Left hindlimb (tissue), 1 donor: Measurements from ENCODE around the gene SLC7A1.

ENCODE experiments used
- DNase-seq: peaks from one replicate; pipeline ENCODE4 v3.0.0-alpha.2; 2018

Gene SLC7A1

DNA sequence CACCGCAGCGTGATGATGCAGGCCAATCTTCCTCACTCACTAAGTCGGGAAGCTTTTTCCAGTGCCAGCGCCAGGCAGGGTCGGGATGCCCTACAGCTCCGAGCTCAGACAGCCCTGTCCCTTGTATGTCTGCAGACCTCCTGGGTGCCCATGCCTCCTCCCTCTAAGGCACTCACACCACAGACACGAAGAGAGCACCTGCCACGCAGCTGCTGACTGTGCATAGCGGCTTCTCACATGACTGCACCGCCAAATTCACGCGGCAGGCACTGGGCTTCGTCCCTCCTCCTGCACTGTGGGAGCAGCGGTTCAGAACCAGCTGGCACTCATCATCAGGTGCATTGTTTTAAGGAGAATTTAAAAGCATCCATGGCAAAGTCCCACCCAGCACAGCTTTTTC lies 88.1 kb downstream of the SLC7A1 start:
- DNase-seq = peak; percentile 68

- DNase-seq = no peak
These were observed 89.5 kb downstream of the SLC7A1 start for GRCh38 chr13:29505950-29506349.

DNA sequence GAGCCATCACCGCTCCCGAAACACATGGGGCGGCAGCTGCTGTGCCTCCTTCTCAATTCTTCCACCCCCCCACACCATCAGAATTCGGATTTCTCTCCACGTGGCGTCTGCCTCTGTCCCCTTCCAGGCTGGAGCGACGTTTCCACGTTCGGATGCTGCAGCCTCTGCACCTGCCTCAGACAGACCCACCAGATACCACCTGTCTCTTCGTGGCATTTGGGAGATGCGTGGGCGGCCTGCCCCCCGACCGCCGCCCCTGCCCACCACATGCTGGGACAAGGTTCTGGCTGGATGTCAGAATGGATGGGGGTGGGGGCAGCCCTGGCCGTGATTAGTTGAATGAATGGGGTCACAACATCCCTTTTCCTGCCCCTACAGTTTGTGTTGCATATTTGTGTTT lies 90.0 kb downstream of the SLC7A1 start:
- DNase-seq = no peak

- DNase-seq = no peak
These were observed 90.8 kb downstream of the SLC7A1 start for GRCh38 chr13:29504691-29505090.

DNA sequence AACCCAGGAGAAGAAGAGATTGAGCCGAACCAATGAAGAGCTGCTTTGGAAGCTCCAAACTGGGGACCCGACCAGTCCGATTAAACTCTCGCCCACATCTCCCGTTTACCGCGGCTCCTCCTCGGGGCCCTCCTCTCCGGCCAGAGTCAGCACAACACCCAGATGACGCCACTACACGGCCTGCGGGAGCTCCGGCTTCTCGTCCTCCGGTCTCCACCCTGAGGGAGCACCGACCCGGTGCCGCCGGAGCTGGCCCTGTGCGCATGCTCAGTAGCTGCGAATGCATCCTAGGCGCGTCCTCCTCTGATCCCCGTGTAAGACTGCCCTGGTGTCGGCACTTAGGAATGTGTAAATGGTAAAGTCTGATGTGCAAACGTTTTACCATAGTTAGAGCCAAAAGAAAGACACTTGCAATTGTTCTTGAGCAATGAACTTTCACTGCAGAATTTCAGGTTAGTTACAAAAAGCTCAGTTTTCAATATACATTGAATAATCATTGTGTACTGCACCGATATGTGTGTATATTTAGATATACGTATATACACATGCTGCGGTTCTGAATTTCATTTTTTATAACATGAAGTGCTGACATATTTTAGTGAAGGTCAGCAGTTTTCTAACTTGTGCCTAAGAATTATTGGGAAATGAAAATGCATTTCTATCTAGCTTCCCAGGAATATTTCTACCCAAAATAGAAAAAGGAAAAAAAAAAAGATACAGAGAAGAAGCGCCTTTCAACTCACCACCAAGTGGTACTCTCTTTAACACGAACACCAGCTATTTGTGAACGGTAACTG lies 92.2 kb downstream of the SLC7A1 start:
- DNase-seq = no peak

DNA sequence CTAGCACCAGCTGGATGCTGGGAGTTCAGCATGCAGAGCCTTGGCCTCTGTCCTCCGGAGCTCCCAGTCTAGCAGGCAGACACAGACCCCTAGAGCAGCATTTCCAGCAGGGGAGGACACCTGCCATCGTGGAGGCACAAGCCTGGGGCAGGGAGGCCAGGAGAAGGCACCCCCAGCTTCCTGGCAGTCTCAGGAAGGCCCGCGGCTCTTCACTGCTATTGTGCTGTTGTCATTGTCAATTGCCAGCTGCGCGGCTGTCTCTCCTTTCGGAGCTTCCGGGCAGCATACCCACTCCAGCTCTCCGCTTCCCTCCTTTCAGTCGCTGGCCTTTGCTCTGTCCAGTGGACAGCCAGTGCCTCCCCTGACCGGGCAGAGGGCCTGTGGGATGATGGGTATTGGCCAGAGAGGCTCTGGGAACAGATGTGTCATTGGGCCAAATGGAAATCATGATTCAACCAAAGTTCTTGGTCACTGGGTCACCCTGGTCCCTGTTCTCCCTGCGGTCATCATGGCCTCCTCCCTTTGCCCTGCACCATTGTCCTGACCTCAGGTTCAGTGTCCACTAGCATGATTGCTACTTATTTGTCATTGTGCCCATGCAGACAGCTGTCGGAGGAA lies 93.0 kb downstream of the SLC7A1 start:
- peak; percentile 18 for DNase-seq

- peak; percentile 10 for DNase-seq
These were observed 93.8 kb downstream of the SLC7A1 start for GRCh38 chr13:29501674-29502073.

DNA sequence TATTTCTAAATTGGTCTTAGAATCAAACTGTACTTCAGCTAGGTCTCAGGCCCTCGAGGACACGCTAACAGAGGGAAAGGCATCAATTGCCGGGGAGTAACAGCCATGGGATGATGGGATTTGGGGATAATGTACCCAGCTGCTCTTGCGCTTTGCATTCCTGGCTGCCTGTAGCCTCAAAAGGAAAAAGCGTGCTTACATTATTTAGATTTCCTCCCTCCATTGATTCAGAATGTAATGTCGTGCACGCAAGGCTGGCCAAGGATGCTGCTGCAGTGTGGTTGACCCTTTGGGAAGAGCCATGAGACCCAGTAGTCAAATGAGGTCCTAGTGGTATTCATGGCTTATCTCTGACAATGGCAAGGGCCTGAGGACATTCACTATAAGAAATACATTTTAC lies 95.1 kb downstream of the SLC7A1 start:
- peak; percentile 12 for DNase-seq

DNA sequence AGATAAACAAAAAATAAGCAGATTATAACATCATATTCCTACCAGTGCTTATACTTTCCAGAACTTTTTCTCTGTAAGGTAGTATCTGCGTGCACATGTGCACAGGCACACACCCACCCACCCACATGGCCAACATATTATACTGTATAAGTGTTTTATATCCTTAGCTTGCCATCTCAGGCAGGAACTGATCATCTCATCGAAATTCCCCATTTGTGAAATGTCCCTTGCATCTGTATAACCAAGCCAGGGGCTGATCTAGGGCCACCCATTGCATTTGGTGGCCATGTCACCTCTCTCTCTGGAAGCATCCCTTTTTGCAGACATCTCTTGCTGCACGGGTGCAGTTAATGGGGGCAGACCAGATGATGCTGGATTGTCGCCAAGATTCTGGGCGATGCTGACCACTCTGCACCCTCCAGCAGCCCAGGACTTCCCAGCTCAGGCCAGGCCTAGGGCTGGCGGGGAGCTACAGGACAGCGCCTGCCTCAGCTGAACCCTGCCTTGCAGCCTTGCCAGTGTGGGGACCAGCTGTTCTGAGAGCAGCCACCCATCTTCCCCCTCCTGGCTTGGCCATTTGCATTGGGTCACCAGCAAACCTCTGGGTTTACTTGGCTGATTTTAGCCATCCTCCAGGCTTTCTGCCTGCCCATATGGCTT lies 95.9 kb downstream of the SLC7A1 start:
- no peak for DNase-seq

DNA sequence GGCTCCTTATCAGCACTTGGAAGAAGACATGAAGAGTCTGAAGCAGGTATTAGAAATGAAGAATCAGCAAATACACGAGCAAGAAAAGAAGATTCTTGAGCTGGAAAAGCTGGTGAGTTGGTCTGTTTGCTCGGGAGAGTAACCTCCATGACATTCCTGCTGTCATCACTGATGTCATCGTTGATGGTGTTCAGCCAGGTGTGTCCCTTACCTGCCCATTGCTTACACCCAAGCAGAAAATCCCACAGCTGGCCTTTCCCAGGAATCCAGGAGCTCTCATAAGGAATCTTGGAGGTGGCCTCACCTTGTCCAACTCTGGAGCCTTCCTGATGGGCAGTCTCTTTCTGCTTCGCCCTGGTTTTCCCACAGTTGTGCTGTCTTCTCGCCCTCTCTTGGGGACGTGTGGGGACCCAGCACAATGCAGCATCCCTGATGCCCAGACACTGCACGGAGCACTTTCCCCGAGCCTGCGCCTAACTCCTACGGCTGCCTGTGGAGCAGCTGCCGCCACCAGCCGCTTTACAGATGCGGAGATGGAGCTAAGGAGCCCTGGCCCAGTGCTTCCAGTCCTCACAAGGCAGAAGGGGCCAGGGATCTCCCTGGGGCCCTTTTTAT lies 97.0 kb downstream of the SLC7A1 start:
- no peak for DNase-seq

DNA sequence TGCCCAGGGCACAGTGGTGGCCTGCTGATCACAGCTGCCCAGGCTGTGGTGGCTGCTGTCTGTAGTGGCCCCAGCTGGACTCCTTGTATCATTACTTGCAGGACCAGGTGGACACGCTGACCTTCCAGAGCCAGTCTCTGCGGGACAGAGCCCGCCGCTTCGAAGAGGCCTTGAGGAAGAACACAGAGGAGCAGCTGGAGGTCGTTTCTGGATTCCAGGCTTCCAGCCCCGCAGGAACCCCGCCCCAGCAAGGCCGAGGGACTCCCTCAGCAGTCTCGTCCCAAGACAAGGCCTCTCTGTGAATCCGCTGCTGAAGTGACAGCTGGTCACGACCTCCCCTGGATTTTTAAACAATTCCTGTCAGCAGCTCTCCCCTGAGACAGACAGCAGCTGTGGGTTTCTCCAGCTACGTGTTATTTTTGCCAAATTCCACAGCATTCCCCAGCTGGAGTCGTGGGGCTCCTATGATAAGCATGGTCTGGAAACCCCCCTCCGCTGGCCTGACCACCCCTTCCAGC lies 98.3 kb downstream of the SLC7A1 start:
- peak; percentile 88 for DNase-seq

GRCh38 chr13:29496241-29496712 lies 99.2 kb downstream of the SLC7A1 start:
- no peak for DNase-seq

DNA sequence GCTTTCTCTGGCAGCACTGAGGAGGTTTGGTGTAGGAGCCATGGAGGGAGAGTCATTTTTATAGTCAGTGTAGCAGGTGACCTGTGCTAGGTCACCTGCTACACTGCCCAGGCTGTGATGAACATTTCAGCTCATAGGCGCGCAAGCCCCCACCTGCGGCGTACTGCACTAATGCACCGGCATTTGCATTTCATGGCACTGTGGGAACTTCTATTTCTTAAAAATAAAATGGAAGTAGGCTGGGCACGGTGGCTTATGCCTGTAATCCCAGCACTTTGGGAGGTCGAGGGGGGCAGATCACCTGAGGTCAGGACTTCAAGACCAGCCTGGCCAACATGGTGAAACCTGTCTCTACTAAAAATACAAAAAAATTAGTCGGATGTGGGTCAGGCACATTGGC lies 101.0 kb downstream of the SLC7A1 start:
- no peak for DNase-seq

DNA sequence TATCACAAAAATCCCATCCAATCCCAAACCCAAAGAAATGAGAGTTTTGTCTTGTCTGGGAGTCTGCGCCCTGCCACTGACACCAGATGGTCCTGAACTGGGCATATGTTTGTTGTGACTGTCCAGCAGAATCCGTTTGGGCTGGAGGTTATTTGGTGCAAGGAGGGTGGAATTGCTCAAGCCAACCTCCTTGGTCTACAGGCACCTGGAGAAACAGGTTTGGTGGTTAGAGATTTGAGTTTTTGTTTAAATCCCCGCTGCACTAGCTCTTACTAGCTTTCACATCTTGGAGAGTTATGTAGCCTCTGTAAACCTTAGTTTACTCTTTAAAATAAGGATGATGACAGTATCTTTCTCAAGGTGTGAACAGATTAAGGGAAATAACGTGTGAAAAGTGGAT lies 101.7 kb downstream of the SLC7A1 start:
- no peak for DNase-seq

- DNase-seq = no peak
These were observed 104.2 kb downstream of the SLC7A1 start for GRCh38 chr13:29491248-29491647.

- DNase-seq = no peak
These were observed 105.0 kb downstream of the SLC7A1 start for GRCh38 chr13:29490561-29490885.

DNA sequence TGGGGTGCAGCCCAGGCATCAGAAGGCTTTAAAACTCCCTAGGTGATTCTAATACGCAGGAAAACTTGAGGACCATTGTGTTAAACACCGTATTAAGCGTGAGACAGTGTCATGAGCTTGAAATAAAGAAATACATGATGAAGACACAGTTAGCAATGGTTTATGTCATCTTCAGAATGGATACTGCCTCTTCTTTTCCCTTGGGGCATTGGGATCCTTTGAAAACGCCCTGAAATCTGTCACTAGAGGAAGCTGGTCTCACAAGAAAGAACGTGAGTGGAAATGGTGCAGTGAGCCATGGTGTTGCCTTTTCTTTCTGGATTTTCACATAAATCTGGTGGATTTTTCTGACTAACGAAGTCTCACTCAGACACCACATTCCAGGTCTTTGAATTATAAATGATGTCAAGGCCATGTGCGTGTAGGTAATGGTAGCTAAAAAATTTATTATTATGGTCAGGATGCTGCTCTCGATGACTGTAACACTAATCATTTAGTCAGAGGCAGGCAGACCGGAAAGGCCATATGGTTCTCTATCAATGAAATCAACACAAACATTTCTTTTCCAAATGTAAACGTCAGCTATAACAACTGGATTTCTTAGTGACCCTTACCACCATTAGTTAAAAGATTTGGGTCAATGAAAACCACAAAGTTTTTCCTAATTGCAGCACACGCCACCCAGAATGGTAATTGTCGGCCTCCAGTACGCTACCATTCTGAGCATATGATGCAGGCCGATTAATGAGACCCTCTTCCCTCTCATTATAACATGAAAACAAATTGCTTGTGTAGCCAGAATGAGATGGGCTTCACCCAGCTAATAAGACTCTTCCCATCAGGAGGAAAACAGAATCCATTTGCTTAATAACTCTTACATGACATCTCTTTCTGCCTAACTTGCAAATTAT lies 105.6 kb downstream of the SLC7A1 start:
- DNase-seq = no peak

GRCh38 chr13:29487466-29488454 lies 107.7 kb downstream of the SLC7A1 start:
- DNase-seq = no peak

DNA sequence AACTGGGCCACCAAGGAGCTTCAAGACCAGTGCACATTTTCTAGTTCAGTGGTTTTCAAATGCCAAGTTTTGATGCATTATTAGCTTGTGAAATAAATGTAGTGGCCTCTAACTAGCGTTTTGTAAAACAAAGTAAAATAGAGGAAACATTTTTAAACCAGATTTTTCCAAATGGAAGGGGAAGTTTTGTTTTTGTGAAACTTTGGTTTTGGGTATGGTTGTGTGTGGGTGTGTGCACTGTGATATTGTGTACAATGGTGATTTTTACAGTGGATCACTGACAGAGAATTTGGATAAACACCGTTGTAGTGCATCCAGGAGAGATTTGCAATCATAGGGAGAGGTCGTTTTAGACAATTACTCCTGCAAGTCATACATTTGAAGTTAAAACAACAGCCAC lies 108.9 kb downstream of the SLC7A1 start:
- no peak for DNase-seq

DNA sequence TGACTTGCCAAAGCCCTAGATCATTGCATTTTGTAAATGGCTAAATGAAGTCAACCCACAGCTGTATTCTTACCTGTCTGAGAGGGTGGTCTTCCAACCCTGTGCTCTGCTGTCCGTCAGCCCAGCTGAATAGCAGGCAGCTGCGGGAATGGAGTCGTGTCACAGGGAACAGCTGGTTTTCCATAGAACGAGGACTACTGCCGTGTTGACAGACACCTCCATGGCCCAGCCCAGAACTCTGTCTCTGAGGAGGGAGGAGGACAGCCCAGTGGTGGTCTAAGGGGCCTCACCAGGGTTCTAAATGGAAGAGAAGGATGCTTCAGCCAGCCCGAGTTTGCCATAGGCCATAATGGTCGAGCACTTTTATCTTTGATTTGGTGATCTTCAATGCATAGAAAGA lies 110.7 kb downstream of the SLC7A1 start:
- no peak for DNase-seq

GRCh38 chr13:29484236-29484635 lies 111.3 kb downstream of the SLC7A1 start:
- DNase-seq = no peak
